Activated CD8-positive, alpha-beta memory T cell treated with anti-CD3 and anti-CD28 coated beads, Interleukin-2, amount 50 U/mL, for 24 hours (primary cell): ENCODE measurements around the gene DGKI.
"Not testable (repeated sequence)": the region's sequence is repeated elsewhere in the genome, so short reads cannot be mapped to it uniquely, and the experiment has no call there.

Experiments
- DNase-seq: peaks from one replicate; pipeline ENCODE4 v3.0.0-alpha.2; 2020; ENCODE audit errors: extremely low read depth

The DGKI gene

GRCh38 chr7:137471128-137471527 lies 375.6 kb downstream of the DGKI start:
- DNase-seq = no peak

- no peak for DNase-seq
These were observed 376.9 kb downstream of the DGKI start for GRCh38 chr7:137469858-137470257.

- DNase-seq = no peak
These were observed 377.5 kb downstream of the DGKI start for GRCh38 chr7:137469191-137469811.

DNA sequence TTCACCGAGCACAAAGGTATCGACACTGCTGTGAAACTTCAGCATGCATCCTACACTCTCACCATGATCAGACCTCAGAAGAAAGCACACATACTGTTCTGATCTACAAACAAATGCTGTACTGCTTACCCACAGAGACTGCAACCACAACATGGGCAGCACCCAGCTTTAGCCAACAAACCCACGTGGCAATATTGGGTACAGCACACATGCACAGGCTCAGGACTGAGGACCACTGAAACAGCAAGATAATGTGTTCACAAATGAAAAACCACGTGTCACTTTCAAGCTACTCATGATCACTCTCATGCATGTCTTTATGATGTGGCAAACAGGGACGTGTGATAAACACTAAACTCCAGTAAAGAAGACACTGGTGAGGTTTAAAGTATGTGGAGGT lies 383.9 kb downstream of the DGKI start:
- DNase-seq = no peak

- no peak for DNase-seq
These were observed 384.6 kb downstream of the DGKI start for GRCh38 chr7:137462074-137462715.

DNA sequence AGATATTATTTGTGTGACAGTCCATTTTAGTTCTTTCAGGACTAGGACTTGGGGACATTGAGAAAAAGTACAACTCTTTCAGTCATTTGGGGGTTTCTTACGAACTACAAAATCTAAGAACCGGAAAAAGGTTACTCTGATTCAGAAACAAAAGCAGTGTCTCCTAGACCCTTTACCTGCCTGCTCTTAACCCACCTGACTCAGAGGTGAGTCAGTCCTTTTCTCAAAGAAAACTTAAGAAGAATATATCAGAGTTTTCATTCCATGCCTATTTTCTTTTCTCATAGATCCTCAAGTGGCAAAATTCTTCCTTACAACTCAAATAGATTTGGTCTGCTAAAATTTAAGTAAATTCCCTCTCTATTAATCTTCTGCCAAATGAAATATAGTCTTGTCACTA lies 388.4 kb downstream of the DGKI start:
- DNase-seq = no peak

- no peak for DNase-seq
These were observed 392.0 kb downstream of the DGKI start for GRCh38 chr7:137454767-137455166.

DNA sequence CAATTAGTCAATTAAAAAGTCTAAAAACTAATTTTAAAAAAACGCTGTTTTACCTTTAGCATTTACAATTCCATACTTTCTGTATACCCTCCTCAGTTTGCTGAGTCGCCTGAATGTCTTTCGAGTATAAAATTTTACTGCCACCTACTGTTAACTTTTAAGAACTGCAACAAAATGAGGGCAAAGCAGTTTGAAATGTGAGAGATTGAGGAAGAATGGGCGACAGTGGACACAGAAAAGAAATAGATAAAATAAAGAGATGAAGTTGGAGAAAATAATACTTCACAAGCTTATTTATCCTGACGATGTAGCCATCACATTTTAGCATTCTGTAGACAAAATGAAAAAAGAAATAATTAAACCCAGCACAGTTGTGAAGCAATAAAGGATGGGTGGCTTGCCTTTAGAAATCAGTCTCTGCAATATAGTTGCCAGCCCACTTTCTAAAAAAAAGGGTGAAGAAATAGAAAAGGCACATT lies 392.5 kb downstream of the DGKI start:
- DNase-seq = no peak

GRCh38 chr7:137453356-137453755 lies 393.4 kb downstream of the DGKI start:
- no peak for DNase-seq

- DNase-seq = no peak
These were observed 397.8 kb downstream of the DGKI start for GRCh38 chr7:137449016-137449415.

DNA sequence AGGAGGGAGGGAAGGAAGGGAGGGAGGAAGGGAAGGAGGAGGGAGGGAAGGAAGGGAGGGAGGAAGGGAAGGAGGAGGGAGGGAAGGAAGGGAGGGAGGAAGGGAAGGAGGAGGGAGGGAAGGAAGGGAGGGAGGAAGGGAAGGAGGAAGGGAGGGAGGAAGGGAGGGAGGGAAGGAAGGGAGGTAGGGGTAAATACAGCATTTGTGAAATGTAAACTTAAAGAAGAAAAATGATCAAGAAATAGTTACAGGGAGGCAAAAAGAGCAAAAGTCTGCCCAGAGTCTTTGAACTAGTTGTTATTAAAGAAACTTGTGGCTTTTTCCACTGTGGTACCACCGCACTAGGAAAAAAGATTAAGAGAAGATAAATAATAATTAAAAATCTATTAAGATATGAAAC lies 398.2 kb downstream of the DGKI start:
- DNase-seq = not testable (repeated sequence)

- DNase-seq = no peak
These were observed 400.7 kb downstream of the DGKI start for GRCh38 chr7:137446025-137446424.

DNA sequence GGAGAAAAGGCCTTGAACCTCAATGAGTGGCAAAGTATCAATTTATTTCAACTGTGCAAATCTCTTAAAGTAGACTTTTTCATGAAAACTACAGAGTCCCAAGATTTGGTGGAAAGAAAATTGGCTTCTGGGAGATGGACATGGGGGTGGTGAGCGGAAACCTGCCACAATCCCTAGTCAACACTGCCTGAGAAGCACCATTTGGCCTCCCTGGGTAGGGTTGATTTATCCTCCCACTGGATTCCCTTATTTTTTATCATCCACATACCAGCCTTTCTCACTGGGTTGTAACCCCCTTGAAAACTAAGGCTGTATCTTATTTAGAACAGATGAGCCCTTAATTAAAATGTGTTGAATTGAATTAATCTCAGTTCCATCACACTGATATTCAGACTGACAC lies 401.5 kb downstream of the DGKI start:
- no peak for DNase-seq

DNA sequence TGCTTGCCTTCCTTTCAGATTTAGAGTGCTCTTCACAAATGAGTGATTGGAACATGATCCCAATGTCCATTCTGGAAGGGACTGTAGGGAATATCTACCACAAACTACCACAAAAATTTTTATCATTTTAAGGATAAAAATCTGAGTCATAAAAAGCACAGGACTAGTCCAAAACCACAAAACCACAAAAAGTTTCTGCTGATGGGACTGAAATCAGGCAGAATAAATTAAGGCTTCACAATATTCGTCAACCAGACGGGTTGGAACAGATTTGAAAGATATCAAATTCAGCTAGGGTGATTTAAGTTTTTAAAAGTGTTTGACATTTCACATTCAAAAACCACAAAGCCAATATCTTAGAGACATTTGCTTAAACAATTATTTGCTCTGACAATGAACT lies 403.2 kb downstream of the DGKI start:
- DNase-seq = no peak

DNA sequence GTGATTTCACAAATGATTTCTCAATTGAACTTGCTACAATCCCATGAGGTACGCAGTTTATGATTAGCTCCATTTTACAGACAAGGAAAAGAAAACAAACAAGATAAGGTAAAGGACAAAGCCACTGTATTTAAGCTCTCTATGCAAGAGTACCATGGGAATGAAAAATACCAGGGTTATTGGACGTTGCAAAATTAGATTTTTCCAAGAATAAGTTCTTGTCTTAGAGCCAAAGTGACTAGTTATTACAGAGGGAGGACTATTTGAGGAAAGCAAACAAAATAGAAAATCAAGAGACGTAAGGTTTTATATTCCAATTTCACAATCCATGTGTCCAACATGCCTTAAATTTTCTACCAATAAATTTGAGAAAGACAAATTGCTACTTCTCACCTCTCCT lies 405.3 kb downstream of the DGKI start:
- no peak for DNase-seq

- DNase-seq = no peak
These were observed 406.6 kb downstream of the DGKI start for GRCh38 chr7:137439829-137440825.

DNA sequence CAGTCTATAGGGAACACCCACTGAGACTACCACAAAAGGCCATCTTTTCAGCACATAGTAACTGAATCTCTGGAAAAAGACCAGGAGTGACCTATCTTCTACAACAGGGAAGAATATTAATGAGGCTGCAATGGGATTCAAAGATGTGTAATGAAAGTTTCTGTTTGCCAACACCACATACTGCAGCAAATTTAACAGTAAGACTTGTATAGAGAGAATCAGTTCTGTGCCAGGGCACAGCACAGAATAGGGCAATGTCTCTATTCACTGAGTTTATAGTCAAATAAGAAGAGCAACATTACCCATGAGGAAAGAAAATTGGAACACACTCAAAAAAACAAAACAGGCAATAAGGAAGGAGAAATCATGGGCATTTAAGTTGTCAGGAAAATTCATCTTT lies 411.8 kb downstream of the DGKI start:
- no peak for DNase-seq

DNA sequence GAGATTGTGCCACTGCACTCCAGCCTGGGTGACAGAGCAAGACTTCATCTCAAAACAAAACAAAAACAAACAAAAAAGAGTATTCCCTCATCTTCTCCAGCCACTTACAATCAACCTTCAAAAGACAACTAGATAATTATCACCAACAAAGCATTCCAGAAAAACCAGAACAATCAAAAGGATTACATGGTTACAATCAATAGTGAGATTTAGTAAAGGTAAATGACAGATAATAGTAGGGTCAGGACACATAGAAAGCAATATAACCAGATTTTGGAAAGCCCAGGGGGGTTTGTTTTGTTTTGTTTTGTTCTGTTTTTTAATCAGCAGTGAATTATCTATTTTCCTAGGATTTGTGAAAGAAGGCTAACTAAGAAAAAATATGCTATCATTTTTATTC lies 412.2 kb downstream of the DGKI start:
- no peak for DNase-seq

- no peak for DNase-seq
These were observed 423.5 kb downstream of the DGKI start for GRCh38 chr7:137423321-137423720.

DNA sequence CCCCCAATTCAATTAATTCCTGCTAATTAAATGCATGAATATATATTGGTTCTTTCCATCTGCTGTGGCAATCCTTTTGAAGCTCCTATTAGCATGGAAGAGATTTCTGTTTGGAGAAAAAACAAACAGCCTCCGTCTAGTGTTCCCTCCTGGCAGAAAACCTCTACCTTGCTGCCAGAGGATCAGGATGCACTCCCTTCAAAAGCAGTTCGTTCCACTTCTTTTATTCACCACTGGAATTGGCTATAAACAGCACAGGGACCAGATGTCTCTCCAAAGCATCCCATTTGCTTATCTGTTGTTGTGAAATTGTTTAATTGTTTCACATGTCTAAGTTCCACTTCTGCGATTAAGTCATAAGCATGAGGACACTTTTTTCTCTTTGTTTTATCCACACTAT lies 425.4 kb downstream of the DGKI start:
- no peak for DNase-seq

- DNase-seq = no peak
These were observed 427.9 kb downstream of the DGKI start for GRCh38 chr7:137418841-137419240.

DNA sequence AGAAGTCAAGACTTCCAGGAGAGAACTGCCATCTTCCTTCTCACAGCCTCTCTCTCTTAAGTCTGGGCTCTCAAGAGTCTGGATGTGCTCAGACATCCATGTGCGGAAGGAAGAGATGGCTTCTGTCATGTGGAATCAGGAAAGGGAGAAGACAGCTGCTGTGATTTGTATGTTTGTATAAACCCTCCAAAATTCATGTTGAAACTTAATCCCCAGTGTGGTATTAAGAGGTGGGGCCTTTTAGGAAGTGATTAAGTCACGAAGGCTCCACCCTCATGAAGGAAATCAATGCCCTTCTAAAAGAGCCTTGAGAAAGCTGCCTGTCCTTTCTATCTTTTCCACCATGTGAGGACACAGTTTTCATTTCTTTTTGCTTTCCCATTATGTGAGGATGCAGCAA lies 429.3 kb downstream of the DGKI start:
- no peak for DNase-seq

DNA sequence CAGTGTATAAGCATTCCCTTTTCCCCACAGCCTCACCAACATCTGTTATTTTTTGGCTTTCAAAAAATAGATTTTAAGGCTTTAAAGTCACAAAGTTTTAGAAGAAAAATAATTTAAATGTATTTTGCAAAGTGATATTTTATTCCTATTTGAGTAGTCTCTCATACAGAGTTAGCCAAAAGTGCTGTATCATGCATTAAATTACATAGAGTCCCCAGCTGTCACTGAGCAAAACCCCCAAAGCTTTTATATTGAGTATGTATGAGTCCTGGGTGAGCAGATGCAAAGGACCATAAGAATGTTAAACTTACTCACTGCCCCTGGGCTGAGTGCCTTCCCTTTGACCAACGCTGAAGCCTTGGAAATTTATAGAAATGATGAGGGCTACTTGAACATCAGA lies 432.9 kb downstream of the DGKI start:
- no peak for DNase-seq
